MM.1S (cell line): ENCODE results near the gene ADAMTS2.

Experiments used
- EZH2phosphoT487 ChIP-seq: fragments of 300-600 bp; sonication (generic); IDR thresholded peaks from 2 replicates; pipeline ENCODE4 v1.6.1; 2018; ENCODE audit warnings: antibody characterized with exemption, low read length
- TF ChIP-seq, protein P1 (sequence below): fragments of 300-600 bp; sonication (generic); IDR thresholded peaks from 2 replicates; pipeline ENCODE4 v1.5.1; 2016; ENCODE audit warnings: antibody characterized with exemption, low read length, mixed read lengths

- TF ChIP-seq, protein P1, sequence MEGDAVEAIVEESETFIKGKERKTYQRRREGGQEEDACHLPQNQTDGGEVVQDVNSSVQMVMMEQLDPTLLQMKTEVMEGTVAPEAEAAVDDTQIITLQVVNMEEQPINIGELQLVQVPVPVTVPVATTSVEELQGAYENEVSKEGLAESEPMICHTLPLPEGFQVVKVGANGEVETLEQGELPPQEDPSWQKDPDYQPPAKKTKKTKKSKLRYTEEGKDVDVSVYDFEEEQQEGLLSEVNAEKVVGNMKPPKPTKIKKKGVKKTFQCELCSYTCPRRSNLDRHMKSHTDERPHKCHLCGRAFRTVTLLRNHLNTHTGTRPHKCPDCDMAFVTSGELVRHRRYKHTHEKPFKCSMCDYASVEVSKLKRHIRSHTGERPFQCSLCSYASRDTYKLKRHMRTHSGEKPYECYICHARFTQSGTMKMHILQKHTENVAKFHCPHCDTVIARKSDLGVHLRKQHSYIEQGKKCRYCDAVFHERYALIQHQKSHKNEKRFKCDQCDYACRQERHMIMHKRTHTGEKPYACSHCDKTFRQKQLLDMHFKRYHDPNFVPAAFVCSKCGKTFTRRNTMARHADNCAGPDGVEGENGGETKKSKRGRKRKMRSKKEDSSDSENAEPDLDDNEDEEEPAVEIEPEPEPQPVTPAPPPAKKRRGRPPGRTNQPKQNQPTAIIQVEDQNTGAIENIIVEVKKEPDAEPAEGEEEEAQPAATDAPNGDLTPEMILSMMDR: no peak
- TF ChIP-seq EZH2phosphoT487: no peak
Measured at GRCh38 chr5:179344431-179345182, 654 bp downstream of the ADAMTS2 start.
